ENCODE measurements around the gene ITGB6.

- no peak for TF ChIP-seq EZH2 (IDR thresholded peaks at IDR 0.05; ENCODE audit: insufficient read depth, low read length)
- TF ChIP-seq CTCF (IDR thresholded peaks at IDR 0.05; ENCODE audit: insufficient read depth, low read depth, low read length) = no peak
Measured at GRCh38 chr2:160139991-160140390, 60.1 kb downstream of the ITGB6 start.

All from astrocyte (in vitro differentiated cells and primary cell).